ENCODE results near the gene NUP93.

Gene NUP93

GRCh38 chr16:56828647-56829046 is 98.7 kb downstream of the NUP93 start:
- no peak overlapping the region for H3K4me3 ChIP-seq (ENCODE audit: low read depth, low read length)
- H3K4me2 ChIP-seq (ENCODE audit: low read length) = no peak overlapping the region
- H2AFZ ChIP-seq = no peak overlapping the region
- TF ChIP-seq, protein P1, sequence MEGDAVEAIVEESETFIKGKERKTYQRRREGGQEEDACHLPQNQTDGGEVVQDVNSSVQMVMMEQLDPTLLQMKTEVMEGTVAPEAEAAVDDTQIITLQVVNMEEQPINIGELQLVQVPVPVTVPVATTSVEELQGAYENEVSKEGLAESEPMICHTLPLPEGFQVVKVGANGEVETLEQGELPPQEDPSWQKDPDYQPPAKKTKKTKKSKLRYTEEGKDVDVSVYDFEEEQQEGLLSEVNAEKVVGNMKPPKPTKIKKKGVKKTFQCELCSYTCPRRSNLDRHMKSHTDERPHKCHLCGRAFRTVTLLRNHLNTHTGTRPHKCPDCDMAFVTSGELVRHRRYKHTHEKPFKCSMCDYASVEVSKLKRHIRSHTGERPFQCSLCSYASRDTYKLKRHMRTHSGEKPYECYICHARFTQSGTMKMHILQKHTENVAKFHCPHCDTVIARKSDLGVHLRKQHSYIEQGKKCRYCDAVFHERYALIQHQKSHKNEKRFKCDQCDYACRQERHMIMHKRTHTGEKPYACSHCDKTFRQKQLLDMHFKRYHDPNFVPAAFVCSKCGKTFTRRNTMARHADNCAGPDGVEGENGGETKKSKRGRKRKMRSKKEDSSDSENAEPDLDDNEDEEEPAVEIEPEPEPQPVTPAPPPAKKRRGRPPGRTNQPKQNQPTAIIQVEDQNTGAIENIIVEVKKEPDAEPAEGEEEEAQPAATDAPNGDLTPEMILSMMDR (IDR thresholded peaks at IDR 0.05) = no peak
- H3K27me3 ChIP-seq (ENCODE audit: control insufficient read depth, insufficient read depth, low read length) = no peaks in the 10 kb centered on the region
- H3K36me3 ChIP-seq (ENCODE audit: control insufficient read depth, insufficient read depth, low read length) = no peaks in the 10 kb centered on the region
- H3K9ac ChIP-seq = no peak overlapping the region
- peaks cover 5% of the 10 kb centered on the region for H3K4me1 ChIP-seq
- no peaks in the 10 kb centered on the region for H3K79me2 ChIP-seq
- no peaks in the 10 kb centered on the region for H3K9me3 ChIP-seq (ENCODE audit: control insufficient read depth, low read length)
- no peak overlapping the region for H3K27ac ChIP-seq

GRCh38 chr16:56830669-56831068 is 100.7 kb downstream of the NUP93 start:
- Histone ChIP-seq H3K79me2 (no peaks in the 10 kb centered on the region), H3K27me3 (ENCODE audit: control insufficient read depth, insufficient read depth, low read length) (no peaks in the 10 kb centered on the region), H3K9ac (no peak overlapping the region), H3K4me2 (ENCODE audit: low read length) (no peak overlapping the region), H3K27ac (no peak overlapping the region), H3K4me1 (no peaks in the 10 kb centered on the region), H3K36me3 (ENCODE audit: control insufficient read depth, insufficient read depth, low read length) (no peaks in the 10 kb centered on the region), H3K9me3 (ENCODE audit: control insufficient read depth, low read length) (no peaks in the 10 kb centered on the region), H2AFZ (no peak overlapping the region), H3K4me3 (ENCODE audit: low read depth, low read length) (no peak overlapping the region)
- TF ChIP-seq, protein P1 (IDR thresholded peaks at IDR 0.05) = no peak

DNA sequence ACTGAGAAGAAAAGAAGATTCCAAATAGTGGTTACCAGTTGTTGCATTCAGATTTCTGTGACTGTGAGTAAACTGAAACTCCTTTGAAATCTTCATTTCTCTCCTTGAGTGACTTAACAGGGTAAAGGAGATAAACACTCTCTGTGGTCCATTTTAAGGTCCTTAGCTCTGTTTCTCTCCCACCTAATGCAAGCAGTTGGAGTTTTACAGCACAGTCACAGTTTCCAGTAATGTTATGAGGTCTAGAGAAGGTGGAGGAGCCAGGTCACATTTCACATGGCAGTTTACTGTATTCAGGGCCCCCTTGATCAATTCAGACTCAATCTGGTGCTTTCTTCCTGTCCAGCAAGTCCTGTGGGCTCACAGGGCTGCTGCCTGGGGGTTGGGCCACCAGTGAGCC is 102.8 kb downstream of the NUP93 start:
- Histone ChIP-seq H3K36me3 (ENCODE audit: control insufficient read depth, insufficient read depth, low read length) (no peaks in the 10 kb centered on the region), H3K27me3 (ENCODE audit: control insufficient read depth, insufficient read depth, low read length) (no peaks in the 10 kb centered on the region), H3K4me2 (ENCODE audit: low read length) (no peak overlapping the region), H3K9ac (no peak overlapping the region), H3K4me3 (ENCODE audit: low read depth, low read length) (no peak overlapping the region), H2AFZ (no peak overlapping the region), H3K9me3 (ENCODE audit: control insufficient read depth, low read length) (no peaks in the 10 kb centered on the region), H3K79me2 (no peaks in the 10 kb centered on the region), H3K4me1 (no peaks in the 10 kb centered on the region), H3K27ac (no peak overlapping the region)
- TF ChIP-seq, protein P1 (IDR thresholded peaks at IDR 0.05) = no peak

DNA sequence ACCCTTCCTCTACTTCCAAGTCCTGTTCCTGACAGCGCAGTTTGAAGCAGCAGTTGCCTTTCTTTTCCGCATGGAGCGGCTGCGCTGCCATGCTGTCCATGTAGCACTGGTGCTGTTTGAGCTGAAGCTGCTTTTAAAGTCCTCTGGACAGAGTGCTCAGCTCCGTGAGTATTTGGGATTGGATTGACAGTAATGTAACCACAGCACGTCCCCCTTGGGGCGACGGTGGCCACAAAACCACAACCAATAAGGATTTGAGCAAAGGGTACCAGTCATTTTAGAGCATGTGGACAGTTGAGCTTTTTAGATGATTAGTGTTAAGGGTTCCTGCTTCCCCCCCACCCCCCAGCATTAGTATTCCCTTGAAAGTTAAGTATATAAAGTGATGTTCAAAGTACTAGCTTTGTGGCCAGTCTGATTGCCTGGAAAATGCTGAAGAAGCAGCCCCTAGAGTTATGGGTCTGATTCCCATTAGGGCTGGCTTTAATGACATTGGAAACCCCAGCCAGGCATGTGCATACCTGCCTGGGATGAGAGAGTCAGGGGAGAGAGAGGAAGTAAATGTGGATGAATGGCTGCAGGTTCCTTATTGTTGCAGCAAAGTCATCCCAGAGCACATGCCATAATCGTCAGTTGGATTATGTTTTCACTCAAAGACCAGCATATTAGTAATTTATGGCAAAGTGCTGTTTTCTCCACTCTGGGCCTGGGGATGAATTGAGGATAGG is 103.5 kb downstream of the NUP93 start:
- no peaks in the 10 kb centered on the region for H3K27me3 ChIP-seq (ENCODE audit: control insufficient read depth, insufficient read depth, low read length)
- no peaks in the 10 kb centered on the region for H3K9me3 ChIP-seq (ENCODE audit: control insufficient read depth, low read length)
- no peak overlapping the region for H3K4me2 ChIP-seq (ENCODE audit: low read length)
- H3K4me1 ChIP-seq = no peaks in the 10 kb centered on the region
- no peaks in the 10 kb centered on the region for H3K79me2 ChIP-seq
- H3K4me3 ChIP-seq (ENCODE audit: low read depth, low read length) = no peak overlapping the region
- no peak overlapping the region for H3K27ac ChIP-seq
- no peaks in the 10 kb centered on the region for H3K36me3 ChIP-seq (ENCODE audit: control insufficient read depth, insufficient read depth, low read length)
- no peak overlapping the region for H2AFZ ChIP-seq
- TF ChIP-seq, protein P1 (IDR thresholded peaks at IDR 0.05) = no peak
- no peak overlapping the region for H3K9ac ChIP-seq

DNA sequence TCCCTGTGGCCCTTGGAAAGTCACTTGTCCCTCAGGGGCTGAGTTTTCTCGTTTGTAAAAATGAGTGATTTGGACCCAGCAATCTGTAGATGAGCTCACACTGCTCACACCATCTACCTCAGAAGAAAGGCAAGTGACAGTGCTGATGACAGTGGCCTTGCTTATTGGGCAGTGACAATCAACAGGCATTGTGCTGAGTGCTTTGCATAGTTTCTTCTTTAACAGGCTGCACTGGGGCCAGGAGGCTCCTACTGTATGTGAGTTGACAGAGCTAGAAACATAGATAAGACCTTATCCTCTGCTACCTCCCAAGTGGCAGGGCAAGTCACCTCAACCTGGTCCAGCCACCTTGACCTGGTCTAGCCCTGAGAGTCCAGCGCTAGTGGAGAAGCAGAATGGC is 105.4 kb downstream of the NUP93 start:
- Histone ChIP-seq H3K9ac (no peak overlapping the region), H3K79me2 (no peaks in the 10 kb centered on the region), H3K36me3 (ENCODE audit: control insufficient read depth, insufficient read depth, low read length) (no peaks in the 10 kb centered on the region), H3K27ac (no peak overlapping the region), H3K4me1 (no peaks in the 10 kb centered on the region), H3K27me3 (ENCODE audit: control insufficient read depth, insufficient read depth, low read length) (no peaks in the 10 kb centered on the region), H3K9me3 (ENCODE audit: control insufficient read depth, low read length) (no peaks in the 10 kb centered on the region), H3K4me2 (ENCODE audit: low read length) (no peak overlapping the region), H3K4me3 (ENCODE audit: low read depth, low read length) (no peak overlapping the region), H2AFZ (no peak overlapping the region)
- TF ChIP-seq, protein P1 (IDR thresholded peaks at IDR 0.05) = no peak

Data from parathyroid adenoma (tissue), 2 donors.